Stimulated activated CD4-positive, alpha-beta T cell treated with anti-CD3 and anti-CD28 coated beads, Interleukin-1b, Interleukin-23, amount 100 ng/mL, for 1 hour (primary cell): ENCODE results near the gene ZC3H12D.
"Not testable (repeated sequence)": the region's sequence is repeated elsewhere in the genome, so short reads cannot be mapped to it uniquely, and the experiment has no call there.

Source experiments
- DNase-seq, 2 donors: peaks; one replicate each; pipeline ENCODE4 v3.0.0-alpha.2; 2020; ENCODE audit warnings: low read depth in 2 of 2

The ZC3H12D gene

DNA sequence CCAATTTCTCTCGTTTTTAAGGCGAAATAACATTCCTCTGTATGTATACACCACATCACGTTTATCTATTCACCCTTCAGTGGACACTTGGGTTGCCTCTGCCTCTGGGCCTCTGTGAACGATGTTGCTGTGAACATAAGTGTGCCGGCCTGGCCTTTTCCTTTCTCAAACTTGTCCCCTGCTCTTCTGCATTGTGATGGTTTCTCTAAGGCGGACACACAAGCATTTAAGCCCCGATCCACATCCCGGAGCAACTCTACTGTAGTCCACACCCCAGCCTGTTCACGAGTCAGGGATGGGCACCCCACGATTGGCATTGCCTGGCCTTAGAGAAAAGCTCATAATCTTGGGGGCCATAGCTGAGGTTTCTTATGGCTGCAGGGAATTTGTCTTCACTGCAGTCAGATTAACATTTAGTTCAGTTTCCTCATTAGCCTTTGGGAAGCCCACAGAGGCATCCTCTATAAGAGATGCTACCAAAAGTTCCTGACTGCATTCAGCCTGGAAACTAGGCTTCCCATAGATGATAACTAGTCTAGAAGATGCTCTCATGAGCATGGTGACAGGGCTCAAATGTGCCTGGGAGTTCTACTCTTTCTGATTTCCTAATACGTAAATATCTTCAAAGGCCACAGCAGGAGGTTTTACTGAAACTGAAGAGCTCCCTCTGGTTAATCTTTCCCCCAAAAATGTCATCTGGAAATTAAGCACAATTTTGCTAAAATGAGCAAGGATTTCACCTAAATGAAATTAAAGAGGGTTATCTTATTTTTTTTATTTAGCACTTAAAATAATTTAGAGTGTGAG is 762 bp downstream of the ZC3H12D start:
- no peak for DNase-seq

DNA sequence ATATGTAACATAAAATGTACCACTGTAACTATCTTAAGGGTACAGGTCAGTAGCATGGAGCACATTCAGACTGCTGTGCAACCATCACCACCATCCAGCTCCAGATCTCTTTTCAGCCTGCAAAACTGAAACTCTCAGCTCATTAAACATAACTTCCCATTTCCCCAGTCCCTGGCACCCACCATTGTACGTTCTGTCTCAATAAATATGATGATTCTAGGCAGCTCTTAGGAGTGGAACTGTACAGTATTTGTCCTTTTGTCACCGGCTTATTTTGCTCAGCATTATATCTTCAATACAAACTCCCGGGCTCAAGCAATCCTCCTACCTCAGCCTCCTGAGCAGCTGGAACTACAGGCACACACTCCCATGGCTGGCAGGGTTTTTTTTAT is 1.5 kb downstream of the ZC3H12D start:
- DNase-seq: no peak

DNA sequence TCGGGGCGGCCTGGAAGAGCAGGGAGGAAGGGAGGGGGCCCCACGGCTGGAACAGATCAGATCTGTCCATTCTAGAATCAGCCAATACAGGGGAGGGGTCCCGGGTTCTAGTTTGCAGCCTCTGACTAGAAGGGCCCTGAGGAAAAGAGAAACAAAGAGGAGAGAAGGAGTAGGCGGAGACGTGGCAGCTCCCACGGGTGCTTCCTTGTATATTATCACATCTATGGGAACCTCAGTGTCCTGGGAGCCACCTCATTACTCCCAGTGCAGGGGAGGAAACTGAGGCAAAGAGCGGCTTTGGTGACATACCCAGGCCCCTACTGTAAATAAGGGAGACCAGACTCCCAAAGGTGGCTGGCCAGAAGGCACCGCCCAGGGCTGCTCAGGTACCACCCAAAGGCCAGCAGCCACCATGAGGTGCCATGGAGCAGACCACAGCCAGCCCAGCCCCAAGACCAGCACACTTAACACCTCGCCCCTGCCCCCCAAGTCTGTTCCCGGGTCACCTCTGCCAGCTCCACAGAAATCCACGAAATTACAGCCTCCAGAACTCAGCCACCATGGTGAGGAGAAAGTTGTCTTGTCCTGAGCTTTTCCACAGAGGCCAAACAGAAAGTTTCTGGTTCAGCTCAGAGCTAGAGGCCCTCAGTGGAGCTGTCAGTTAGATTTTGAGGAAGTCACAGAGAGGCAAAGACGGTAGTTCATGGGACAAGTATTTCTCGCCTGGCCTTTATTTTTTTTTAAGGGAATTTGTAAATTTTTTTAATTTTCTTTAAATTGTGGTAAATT is 2.1 kb downstream of the ZC3H12D start:
- no peak for DNase-seq

DNA sequence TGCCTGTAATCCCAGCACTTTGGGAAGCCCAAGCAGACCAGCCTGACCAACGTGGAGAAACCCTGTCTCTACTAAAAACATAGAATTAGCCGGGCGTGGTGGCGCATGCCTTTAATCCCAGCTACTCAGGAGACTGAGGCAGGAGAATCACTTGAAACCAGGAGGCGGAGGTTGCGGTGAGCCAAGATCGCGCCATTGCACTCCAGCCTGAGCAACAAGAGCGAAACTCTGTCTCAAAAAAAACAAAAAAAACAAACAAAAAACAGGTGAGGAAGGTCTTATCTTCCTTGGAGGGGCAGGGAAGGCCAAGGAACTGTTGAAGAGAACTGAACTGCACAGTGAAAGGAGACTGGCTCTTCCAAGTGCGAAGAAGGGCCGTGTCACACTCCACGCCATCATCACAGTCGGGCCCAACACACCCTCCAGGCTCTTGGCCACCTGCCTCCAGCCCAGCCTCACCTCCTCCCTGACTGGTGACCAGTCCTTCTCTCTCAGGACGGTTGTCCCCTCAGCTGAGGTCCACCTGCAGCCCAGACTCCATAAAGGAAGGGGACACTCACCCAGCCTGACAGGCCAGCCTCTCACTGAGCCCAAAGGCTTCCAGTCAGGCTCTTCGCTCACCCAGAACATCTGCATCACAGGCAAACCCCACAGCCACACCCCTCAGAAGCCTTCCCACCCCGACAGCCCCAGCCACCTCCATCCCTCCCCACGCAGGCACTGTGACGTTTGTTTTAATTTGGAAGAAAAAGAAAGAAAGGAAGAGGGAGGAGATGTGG is 4.1 kb downstream of the ZC3H12D start:
- no peak for DNase-seq

DNA sequence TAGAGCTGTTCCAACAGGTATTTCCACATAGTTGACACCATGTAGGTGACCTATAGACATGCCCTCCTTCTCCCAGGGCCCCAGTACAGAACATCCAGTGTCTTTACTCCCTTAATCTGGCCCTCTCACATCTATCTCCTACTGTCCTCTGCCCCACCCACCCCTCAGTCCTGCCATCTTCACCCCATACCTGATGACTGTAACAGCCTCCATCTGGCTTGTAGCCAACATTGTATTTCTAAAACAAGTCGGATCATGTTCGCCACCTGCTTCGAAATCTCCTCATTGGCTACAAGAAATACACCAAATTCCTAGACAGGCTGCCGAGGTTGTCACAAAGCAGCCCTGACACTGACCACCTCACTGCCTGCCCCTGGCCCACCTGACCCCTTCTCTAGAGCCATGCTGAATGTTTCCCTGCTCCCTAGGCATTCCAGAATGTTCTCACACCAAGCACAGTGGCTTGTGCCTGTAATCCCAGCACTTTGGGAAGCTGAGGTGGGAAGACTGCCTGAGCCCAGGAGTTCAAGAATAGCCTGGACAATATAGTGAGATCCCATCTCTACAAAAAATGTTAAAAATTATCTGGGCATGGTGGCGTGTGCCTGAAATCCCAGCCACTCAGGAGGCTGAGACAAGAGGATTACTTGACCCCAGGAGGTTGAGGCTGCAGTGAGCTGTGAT is 6.0 kb downstream of the ZC3H12D start:
- no peak for DNase-seq

DNA sequence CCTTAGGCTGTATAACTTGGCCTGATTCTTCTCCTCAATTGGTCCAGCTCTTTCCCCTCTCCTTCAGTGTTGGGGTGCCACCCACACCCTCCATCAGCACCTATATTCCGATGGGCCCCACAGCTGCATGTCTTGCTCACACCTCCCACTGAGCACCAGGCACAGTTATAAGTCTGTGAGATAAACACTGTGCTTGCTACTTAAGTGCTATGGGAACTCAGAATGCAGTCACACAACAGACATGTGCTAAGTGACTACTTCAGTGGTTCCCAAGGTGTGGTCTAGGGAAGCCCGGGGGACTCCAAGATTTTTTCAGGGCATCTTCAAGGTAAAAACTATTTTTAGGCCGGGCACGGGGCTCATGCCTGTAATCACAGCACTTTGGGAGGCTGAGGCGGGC is 7.3 kb downstream of the ZC3H12D start:
- no peak for DNase-seq

DNA sequence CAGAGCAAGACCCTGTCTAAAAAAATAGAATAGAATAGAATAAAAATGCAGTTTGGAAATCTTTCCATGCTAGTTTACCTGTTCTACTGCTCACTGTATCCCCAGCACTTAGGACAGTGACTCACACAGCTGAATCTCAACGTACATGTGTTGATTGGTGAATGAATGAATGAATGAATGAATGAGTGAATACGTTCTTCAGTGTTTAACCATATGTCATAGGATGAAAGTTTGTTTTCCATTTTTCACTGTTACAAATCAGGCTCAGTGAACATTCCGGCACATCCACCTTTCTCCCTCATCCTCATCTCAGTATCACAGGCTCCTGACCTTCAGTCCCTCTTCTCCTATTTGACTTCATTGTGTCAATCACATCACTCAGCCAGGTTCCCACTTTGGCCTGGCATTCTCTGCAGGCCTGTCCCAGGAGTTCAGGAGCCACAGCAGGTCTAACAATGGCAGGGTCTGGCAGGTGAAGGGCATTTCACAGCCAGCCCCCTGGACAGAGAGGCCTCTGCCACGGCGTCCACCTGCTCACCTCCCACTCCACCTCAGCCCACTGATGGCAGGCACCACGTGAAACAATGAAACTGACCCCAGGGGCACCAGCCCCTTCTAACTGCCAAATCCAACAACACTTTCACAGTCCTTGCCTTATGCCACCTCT is 7.9 kb downstream of the ZC3H12D start:
- DNase-seq: no peak

DNA sequence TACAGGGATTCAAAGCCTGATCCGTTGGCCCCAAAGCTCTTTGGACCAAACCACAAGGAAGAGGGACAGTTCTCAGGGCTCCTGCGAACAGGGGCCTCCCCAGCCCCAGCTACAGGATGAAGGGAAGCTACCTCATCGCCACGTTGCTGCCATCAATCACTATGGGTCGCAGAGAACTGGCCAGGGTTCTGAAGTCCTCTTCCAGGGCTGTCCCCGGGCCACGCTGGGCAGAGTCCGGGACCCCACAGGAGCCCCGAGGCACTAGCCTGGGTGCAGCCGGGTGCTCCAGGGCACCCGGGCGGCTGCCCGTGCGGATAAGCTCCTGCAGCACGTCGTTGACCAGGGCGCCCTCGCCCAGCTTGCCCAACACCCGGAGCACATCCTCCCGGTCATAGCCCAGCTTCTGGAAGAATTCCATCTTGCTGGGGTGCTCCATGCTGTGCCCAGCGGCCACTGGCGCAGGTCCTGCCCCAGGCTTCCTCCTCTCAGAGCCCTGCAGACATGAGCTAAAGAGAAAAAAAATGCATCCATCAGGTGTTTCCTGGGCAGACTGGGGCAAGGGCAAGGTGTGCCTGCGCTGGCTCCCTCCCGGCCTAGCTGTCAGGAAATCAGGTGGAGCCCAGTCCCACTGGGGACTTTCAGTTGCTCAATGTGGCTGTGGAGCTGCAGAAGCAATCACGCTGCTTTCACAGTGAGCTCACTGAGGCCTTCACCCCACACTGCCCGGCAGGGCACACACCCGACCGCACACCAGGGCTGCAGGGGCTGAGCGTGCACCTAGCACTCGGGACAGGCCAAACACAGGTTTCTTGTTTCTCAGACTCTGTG is 10.5 kb downstream of the ZC3H12D start:
- DNase-seq: no peak

DNA sequence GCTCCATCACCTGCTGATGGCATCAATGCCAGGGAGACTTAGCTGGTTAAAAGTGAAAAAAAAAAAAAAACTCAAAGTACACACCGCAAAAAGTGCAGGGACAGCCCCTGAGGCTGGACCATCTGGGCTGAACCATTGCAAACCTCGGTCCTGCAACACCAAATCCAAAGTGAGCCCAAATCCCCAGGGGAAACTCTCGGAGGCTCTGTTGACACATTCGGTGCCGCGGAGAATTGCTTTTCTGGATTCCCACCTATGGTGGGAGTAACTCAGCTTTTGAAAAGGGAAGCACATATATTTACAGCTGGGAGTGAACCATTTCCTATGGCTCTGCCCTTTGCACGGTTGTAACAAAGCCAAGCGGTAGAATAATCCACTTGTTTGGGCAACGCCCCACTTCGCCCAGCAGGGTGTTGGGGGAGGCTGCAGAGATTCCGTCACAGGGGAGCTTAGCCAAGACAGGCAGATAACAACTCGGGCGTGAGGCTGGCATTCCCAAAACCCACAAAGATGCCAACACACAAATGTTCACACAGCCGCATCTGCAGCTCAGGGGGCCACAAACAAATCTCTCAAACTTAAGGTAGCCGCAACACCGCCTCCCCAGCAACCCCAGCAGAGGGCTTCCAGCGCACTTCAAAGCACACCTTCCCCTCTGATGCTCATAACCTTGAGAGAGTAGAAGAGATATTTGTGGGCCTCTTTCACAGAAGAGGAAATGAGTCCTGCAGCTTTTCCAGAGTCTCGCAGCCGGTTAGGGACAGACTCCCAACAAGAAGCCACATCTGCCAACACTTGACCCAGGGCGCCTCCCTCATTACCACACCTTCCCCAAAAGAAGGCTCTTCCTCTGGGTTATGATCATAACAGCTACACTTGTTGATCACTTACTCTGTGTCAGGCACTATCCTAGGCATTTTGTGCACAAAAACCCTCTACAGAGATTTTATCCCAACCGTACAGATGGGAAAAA is 11.4 kb downstream of the ZC3H12D start:
- no peak for DNase-seq

DNA sequence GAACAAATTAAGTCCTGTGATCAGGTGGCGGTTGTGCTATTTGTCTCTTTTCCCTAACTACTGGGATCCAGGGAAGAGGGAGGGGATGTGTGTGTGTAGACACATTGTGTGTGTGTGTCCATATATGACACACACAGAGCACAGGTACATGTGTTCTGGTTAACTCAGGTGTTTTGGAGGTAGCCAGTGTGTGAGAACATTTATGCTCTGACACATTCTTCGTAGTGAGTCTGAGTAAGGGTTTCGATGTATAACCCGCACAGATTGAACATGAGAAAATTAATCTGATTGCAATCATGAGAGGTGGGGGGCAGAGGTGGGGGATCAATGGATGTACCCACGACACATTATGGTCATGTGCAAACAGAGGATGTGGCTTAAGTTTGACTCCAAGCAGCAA is 12.6 kb downstream of the ZC3H12D start:
- no peak for DNase-seq

DNA sequence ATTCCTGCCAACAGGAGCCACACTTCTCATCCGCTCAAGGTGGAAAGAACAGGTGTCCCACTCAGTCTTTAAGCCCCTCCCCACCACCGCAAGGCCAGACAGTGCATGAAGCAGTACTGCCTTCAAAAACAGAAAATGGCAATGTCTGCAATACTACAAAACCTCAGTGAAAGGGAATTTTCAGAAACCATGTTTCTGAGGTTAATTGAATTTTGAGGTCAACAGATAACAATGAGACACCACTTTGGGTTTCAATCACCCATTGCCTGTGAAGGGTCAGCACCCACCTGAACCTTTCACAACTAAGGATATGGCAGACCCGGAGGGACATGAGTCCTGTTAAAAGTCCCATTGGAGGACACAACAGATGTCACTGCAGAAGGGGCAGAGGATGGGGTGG is 13.0 kb downstream of the ZC3H12D start:
- no peak for DNase-seq

DNA sequence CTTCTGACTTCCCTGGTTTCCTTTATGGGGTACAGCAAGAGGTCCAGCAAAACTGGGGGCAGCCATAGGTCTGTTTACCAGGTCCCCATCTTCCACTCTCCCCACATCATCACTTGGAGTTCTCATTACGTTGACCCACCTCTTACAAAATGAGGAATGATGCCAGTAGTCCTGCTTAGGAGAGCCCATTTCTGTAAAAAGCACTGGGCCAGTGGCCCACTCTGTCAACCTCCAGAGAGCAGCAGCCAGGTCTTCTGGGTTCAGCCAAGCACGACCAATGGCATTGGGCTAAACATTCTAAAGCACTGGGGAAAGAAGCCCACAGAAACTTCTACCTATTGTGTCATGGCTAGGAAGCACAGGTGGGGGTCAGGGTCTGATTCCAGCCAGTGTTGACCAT is 13.9 kb downstream of the ZC3H12D start:
- DNase-seq: no peak

DNA sequence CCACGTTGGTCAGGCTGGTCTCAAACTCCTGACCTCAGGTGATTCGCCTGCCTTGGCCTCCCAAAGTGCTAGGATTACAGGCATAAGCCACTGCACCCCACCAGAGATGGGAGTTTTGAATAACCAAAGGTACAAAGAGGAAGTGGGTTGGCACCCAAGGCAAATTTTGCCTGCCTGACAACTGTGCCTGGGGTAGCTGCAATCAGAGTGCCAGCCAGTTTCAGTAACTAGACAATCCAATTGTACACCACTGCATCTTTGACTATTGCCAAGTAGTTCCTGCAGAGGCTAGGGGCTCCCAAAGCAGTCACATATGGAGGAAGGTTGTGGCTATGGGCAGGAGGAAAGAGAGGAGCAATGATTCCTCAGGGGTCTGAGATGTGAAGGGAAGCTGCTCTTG is 16.6 kb downstream of the ZC3H12D start:
- DNase-seq: no peak

DNA sequence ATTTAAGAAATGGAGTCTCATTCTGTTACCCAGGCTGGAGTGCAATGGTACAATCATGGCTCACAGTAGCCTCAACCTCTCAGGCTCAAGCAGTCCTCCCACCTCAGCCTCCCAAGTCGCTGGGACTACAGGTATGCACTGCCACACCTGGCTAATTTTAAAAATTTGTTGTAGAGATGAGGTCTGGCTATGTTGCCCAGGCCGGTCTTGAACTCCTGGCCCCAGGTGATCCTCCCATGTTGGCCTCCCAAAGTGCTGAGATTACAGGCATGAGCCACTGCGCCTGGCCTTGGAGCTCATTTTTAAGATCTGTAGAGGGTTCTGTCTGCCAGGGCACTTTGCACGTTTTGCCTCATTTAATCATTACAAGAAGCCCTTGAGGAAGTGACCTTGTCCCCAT is 17.5 kb downstream of the ZC3H12D start:
- DNase-seq: no peak

DNA sequence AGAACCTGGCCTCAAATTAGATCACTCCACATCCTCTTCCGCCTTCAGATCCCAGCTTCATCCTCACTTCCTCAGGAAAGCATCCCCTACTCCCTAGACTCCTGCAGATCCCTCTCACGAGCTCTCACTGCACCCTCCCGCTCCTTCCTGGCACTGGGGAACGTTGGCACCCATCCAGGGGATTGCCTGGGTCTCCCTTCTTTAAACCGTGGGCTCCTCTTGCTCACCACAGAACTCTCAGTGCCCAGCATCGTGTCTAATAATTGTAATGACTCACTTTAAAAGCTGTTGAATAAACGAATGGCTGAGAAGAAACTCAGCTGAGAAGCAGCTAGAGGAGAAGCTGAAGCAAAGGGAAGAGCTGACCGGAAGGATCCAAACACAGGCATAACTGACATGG is 20.4 kb downstream of the ZC3H12D start:
- DNase-seq: no peak

DNA sequence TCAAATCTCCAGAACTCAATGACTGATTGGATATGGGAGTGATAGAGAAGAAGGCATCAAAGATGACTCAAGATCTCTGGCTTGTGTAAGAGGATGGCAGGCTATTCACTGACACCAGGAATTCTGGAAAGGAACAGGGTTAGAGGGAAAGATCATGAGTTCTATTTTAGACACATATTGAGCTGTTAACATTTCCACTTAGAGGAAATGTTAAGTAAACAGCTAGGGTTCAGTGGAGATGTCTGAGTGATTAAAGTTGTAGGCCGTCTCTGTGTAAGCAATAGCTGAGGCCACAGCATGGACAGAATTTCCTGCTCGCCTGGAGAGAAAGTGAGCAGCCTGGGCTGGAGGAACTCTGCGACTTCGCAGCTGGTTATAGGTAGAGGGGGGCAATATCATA is 21.0 kb downstream of the ZC3H12D start:
- DNase-seq: no peak

DNA sequence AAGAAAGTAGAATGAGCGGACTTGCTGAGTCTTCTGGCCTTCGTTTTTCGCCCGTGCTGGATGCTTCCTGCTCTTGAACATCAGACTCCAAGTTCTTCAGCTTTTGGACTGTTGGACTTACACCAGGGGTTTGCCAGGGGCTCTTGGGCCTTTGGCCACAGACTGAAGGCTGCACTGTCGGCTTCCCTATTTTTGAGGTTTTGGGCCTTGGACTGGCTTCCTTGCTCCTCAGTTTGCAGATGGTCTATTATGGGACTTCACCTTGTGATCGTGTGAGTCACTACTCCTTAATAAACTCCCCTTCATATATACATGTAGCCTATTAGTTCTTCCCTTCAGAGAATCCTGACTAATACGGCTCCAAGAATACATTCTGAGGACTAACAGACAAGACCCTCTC is 22.1 kb downstream of the ZC3H12D start:
- not testable (repeated sequence) for DNase-seq

DNA sequence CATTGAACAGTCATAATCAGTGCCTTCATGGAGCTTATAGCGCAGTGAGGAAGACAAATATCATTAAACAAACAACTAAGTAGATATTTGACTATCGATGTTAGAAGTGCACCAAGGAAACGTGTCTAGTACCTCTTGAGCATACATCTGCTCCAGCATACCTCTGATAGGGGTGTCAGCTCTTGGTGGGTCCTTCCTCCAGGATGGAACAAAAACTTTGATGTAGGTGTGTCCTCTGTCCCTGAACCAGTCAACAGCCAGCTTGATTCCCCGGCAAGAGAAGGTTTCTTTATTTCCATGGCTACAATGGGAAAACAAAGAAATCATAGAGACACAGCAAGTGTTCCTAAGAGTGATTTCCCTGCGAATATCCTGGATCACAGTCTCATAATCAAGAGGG is 23.1 kb downstream of the ZC3H12D start:
- DNase-seq: no peak

DNA sequence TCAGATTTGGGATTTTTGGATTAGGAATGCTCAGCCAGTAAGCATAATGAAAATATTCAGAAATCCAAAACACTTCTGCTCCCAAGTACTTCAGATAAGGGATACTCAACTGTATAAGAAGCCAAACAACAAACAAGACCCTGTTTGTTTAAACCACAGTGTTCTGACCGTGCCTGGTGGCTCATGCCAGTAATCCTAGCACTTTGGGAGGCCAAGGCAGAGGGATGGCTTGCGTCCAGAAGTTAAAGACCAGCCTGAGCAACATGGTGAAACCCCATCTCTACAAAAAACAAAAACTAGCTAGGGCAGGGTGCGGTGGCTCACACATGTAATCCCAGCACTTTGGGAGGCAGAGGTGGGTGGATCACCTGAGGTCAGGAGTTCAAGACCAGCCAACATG is 24.6 kb downstream of the ZC3H12D start:
- not testable (repeated sequence) for DNase-seq
